Measurements from ENCODE around the gene IFITM1. TPM values are rescaled to one million over a fixed set of nuclear protein-coding genes. Genes with fewer than 3 reads are reported as not detected.

The IFITM1 gene
- total and polyA plus RNA-seq, 9 of the 15 experiments (the other 6 are each of a cell fraction or from before 2014, with no cell fraction given) = 691 to 5,579 (median 974) TPM

GRCh38 chr11:315051-315481 lies 1.2 kb downstream of the IFITM1 start (continued):
- TF ChIP-seq ZKSCAN8 (CRISPR knock-in tag; IDR thresholded peaks at IDR 0.05) = no peak
- TF ChIP-seq TRIM28 (IDR thresholded peaks at IDR 0.05) = no peak
- TF ChIP-seq POLR3A (IDR thresholded peaks at IDR 0.05; ENCODE audit: borderline replicate concordance, extremely low read depth, insufficient read depth, insufficient read length) = no peak
- no peak for TF ChIP-seq HDAC2 (IDR thresholded peaks at IDR 0.05)
- 0 out of 2 replicates have a peak, but pooled peaks have one; percentile 17 for TF ChIP-seq POLR2AphosphoS5 (IDR thresholded peaks at IDR 0.05; ENCODE audit: control insufficient read depth, insufficient read depth, low read depth, low read length)
- no peak for TF ChIP-seq ZBTB11 (CRISPR knock-in tag; IDR thresholded peaks at IDR 0.05)
- 0 out of 2 replicates have a peak, but pooled peaks have one; percentile 39 for TF ChIP-seq ARID4B (CRISPR knock-in tag; IDR thresholded peaks at IDR 0.05)
- TF ChIP-seq, protein P1, sequence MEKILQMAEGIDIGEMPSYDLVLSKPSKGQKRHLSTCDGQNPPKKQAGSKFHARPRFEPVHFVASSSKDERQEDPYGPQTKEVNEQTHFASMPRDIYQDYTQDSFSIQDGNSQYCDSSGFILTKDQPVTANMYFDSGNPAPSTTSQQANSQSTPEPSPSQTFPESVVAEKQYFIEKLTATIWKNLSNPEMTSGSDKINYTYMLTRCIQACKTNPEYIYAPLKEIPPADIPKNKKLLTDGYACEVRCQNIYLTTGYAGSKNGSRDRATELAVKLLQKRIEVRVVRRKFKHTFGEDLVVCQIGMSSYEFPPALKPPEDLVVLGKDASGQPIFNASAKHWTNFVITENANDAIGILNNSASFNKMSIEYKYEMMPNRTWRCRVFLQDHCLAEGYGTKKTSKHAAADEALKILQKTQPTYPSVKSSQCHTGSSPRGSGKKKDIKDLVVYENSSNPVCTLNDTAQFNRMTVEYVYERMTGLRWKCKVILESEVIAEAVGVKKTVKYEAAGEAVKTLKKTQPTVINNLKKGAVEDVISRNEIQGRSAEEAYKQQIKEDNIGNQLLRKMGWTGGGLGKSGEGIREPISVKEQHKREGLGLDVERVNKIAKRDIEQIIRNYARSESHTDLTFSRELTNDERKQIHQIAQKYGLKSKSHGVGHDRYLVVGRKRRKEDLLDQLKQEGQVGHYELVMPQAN (IDR thresholded peaks at IDR 0.05; ENCODE audit: borderline replicate concordance) = no peak
- TF ChIP-seq TAF7 (tag; IDR thresholded peaks at IDR 0.05) = no peak
- TF ChIP-seq RNF2 (IDR thresholded peaks at IDR 0.05) = no peak
- no peak for TF ChIP-seq HNRNPH1 (optimal IDR thresholded peaks at IDR 0.05; ENCODE audit: low read depth, low read length)
- no peak for TF ChIP-seq SP2 (IDR thresholded peaks at IDR 0.05; ENCODE audit: extremely low read depth, low read depth, low read length, poor library complexity, severe bottlenecking)
- no peak for TF ChIP-seq CHCHD3 (CRISPR knock-in tag; IDR thresholded peaks at IDR 0.05)
- TF ChIP-seq GTF2A2 (tag; IDR thresholded peaks at IDR 0.05) = no peak
- TF ChIP-seq POLR2A (conservative IDR thresholded peaks at IDR 0.05) = peak; percentile 46; the same call in 1 of the 2 replicates
- no peak for TF ChIP-seq TAL1 (IDR thresholded peaks at IDR 0.05)
- TF ChIP-seq, protein P2, sequence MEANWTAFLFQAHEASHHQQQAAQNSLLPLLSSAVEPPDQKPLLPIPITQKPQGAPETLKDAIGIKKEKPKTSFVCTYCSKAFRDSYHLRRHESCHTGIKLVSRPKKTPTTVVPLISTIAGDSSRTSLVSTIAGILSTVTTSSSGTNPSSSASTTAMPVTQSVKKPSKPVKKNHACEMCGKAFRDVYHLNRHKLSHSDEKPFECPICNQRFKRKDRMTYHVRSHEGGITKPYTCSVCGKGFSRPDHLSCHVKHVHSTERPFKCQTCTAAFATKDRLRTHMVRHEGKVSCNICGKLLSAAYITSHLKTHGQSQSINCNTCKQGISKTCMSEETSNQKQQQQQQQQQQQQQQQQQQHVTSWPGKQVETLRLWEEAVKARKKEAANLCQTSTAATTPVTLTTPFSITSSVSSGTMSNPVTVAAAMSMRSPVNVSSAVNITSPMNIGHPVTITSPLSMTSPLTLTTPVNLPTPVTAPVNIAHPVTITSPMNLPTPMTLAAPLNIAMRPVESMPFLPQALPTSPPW (CRISPR knock-in tag; IDR thresholded peaks at IDR 0.05) = no peak

All from K562 (cell line).